ENCODE measurements around the gene CREG2.
"Not testable (repeated sequence)": the region's sequence is repeated elsewhere in the genome, so short reads cannot be mapped to it uniquely, and the experiment has no call there.

CREG2 gene

DNA sequence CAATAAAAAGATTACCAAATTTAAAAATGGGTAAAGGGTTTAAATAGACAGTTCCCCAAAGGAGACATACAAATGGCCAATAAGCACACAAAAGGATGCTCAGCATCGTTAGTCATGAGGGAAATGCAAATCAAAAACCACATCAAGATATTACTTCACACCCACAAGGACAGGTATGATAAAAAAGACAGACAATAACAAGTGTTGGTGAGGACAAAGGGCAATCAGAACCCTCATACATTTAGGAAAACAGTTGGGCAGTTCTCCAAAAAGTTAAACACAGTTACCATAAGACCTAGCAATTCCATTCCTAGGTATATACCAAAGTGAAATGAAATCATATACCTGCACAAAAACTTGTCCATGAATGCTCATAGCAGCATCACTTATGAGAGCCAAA, 14.5 kb downstream of the CREG2 start:
- no peak for DNase-seq (ENCODE audit: low spot score)

DNA sequence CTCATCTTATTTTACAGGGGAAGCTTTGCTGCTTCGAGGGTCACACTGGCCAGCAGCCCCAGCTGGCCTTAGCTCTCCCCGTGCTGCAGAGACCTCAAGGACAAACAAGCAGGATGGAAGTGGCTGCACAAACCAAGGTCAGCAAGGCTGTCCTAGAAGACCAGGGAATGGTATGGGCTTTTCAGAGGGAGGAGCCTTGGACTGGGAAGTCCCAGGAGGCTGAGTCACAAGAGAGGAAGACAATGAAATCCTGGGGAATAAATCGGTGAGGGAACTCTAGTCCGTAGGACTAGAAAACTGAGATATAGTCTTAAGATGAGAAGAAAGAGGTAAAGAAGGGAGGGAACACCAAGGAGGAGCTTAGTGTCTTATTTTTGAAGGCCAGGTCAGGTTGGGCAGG, 15.7 kb downstream of the CREG2 start:
- no peak for DNase-seq (ENCODE audit: low spot score)

DNA sequence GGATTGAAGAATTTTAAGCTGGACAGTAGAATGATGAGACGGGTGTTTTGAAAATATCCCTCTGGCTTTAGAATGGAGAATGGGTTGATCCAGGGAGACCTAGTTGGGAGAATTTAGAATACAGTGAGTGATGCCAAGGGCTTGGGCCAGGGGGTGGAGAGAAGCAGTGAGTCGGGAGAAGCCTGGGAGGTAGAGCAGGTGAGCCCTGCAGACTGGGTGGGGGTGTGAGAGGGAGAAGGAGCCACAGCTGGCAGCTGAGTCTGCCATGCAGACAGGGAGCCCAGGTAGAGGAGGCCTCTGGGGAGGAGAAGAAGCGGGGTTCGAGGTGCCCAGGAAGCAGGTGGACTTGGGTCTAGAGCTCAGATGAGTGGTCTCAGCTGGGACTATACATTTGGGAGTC, 18.2 kb downstream of the CREG2 start:
- DNase-seq (ENCODE audit: low spot score), result no peak

DNA sequence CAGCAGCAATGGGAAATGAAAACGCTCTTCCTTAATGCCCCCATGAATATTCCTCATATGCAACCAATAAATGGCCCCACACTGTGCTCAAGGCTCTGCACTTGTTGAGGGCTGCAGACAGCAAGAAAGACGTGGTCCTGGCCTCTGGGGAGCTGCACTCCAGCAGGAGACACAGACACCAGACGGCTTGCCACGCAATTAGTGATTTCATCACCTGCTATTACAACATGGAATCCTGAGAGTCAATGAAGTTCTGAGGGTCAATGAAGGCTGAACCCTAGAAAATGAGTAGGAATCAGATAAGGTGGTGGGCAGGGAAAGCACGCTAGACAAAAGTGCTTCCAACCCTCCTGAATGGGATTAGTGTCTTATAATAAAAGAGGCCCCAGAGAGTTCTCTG, 18.9 kb downstream of the CREG2 start:
- DNase-seq (ENCODE audit: low spot score), result no peak

DNA sequence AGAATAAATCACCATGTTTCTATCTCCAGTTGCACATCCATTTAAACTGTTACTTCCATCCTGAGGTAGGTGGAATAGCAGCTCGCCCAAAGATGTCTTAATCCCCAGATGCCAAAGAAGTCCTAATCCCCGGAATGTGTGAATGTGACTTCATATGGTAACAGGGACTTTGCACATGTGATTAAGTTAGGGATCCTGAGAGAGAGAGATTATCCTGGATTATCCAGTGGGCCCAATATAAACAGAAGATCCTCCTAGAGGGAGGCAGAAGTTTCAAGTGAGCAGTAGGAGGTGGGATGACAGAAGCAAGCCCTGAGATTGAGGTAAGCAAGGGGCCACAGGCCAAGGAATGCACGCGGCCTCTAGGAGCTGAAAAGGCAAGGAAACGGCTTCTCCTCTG, 19.8 kb downstream of the CREG2 start:
- DNase-seq (ENCODE audit: low spot score), result no peak

DNA sequence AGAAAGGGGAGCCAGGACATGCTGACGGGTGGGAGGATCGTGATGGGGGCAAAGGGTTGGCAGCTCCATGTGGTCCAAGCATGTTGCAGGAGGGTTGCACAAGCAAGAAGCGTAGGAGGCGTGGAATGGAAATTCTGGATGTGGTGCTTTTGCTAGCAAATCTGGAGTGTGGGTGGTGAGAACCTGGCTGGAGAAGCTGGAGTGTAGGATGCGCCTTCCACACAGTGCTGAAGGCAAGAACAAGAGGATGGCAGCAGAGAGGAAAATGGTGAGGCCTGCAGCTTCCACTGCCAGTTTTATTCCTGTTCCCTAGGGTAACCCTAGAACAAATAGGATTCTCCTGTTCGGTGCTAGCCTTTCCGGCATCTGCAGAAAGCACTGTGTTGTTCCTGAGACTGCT, 22.4 kb downstream of the CREG2 start:
- no peak for DNase-seq (ENCODE audit: low spot score)

DNA sequence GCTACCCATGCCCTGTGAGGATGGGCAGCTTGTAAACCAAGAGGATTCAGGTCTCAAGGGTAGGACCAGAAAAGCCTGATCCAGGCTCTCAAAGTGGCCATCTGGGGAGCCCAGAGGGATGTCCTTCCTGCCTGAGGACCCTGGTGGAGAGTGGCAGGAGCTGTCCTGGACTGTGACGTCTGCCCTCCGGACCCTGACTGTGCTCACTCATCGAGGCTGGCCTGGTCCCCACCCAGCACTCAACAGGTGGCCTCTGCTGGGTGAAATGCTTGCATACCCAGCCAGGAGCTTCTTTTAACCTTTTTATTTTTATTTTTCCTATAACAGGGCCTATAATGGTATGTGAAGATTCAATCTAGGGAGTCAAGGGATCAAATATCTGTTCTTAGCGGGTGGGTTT, 24.5 kb downstream of the CREG2 start:
- DNase-seq (ENCODE audit: low spot score), result no peak

DNA sequence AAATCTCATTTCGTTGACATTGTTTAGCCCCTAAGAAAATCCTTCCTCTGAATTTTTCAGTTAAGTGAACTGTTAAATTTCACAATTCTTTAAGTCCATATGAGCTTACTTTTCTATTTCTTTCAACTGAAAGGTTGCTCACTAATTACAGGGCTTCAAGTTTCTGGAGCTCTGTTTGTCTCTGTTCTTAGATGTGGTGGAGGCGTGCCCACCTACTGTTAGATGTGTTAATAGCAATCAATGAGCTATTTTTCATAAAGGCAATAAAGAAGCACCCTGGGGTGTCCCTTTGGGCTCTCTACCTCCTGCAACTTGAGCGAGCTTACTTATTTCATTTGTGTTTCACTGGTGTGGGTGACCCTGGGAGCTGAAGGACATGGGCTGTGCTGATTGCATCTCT, 25.0 kb downstream of the CREG2 start:
- DNase-seq (ENCODE audit: low spot score), result no peak

DNA sequence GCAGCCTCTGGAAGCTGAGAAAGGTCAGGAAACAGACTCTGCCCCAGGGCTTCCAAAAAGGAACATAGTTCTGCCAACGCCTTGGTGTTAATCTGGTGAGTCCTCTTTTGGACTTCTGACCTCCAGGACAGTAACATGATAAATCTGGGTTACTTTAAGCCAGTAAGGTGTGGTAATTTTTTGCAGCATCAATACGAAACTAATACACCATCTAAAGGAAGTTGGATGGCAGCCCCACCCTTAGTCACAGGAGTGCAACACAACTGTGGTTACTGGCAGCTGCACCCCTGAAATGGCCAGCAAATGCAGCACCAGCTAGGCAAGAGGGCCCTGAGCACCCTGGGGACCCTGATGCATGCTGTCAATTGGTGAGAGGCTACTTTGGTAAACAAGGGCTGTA, 25.8 kb downstream of the CREG2 start:
- DNase-seq (ENCODE audit: low spot score), result no peak

DNA sequence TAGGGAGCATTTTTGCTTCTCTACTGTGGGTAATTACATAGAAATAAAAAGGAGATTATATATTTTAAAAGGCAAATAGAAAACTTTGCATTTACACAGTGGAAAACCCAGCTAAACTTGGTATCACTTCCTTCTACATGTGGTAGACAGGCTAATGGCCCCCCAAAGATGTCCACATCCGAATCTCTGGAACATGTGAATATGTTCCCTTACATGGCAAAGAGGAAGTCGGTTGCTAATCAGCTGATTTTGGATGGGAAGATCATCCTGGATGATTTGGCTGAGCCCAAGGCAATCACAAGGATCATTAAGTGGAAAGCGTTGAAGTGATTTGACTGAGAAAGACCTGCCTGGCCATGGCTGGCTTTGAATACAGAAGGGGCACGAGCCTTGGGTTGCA, 26.2 kb downstream of the CREG2 start:
- DNase-seq (ENCODE audit: low spot score), result no peak

DNA sequence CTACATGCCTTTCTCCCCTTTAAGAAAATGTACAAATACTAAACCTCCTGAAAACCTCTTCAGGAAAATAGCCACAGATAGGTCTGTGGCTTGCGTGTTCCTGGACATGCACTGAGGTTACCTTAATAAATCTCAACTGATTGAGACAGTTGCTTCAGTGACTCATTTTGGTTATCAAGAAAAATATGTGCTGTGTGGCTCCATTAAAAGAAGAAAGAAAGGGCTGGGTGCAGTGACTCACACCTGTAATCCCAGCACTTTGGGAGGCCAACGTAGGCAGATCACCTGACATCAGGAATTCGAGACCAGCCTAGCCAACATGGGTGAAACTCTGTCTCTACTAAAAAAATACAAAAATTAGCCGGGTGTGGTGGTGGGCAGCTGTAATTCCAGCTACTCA, 27.1 kb downstream of the CREG2 start:
- DNase-seq (ENCODE audit: low spot score), result no peak

DNA sequence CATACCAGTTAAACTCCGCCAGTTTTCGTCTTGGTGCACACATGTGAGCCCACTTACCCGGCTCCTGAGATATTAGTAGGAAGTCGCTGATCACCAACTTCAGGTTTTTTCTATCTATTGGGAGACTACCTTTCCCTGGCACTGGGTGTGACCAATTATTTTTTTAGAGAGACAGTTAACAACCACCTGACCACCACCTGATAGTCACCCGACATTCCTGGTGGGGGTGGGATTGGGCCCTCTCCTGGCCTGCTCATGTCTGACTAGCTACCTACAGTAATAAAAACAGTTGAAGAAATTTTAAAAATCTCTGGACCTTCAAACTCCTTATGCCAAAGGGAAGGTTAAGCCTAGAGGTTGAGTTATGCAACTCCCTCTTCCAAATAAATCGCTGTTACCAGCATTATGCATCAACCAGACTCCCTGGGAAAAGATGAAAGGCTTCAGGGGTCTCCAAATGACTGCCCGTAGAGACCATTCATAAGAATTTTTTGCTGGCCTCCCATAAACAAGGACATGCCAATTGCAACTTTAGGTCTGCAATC, 27.8 kb downstream of the CREG2 start:
- DNase-seq (ENCODE audit: low spot score), result no peak

DNA sequence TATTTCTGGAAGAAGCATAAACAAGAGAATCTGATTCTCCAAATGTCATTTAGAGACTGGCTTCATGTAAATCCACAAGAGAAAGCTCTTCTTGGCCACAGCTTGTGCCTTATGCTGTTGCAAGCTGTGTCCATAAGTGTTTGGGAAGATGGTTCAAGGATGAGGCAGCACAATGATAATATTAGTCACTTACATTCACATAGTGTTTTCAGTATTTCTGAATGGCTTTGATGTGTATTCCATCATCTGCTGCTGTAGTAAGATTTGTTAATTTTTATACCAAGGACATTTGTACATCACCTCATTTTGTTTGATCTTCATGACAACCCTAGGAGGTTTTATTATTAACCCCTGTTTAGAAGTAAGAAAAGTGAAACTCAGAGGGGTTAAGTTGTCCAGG, 29.9 kb downstream of the CREG2 start:
- DNase-seq (ENCODE audit: low spot score), result no peak

DNA sequence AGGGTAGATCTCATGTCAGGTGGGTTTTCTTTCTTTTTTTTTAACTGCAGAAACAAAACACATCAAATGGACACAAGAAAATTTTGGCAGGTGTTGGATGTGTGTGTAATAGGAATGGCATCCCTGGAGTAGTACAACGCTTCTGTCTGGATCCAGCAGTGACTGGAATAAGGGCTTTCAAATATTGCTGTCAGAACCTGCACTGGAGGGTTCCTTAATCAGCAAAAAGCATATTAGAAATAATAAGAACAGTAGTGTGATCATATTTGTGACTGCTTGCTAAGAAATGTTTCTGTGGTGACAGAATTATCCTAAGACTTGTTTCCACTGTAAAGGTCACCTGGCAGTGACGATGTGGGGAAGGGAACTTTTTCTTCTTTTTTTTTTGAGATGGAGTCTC, 30.8 kb downstream of the CREG2 start:
- no peak for DNase-seq (ENCODE audit: low spot score)

DNA sequence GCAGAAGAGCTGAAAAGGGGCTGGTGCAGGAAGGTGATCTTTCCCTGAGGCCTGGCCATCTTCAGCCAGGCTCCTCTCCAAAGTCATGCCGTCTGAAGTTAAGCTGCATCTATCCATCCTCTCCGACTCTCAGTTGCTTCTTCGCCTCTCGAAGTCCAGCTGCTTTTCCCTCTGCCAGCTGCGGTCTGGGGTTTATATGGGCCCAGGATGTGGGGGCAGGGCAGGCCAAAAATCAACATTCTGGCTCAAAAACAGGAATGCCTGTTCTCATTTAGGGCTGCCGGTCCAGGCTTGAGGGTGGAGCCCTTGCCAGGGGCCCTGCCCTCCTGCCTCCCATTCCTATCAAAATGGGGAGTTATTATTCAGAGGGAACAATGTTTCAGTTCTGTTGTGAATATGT, 31.2 kb downstream of the CREG2 start:
- no peak for DNase-seq (ENCODE audit: low spot score)

DNA sequence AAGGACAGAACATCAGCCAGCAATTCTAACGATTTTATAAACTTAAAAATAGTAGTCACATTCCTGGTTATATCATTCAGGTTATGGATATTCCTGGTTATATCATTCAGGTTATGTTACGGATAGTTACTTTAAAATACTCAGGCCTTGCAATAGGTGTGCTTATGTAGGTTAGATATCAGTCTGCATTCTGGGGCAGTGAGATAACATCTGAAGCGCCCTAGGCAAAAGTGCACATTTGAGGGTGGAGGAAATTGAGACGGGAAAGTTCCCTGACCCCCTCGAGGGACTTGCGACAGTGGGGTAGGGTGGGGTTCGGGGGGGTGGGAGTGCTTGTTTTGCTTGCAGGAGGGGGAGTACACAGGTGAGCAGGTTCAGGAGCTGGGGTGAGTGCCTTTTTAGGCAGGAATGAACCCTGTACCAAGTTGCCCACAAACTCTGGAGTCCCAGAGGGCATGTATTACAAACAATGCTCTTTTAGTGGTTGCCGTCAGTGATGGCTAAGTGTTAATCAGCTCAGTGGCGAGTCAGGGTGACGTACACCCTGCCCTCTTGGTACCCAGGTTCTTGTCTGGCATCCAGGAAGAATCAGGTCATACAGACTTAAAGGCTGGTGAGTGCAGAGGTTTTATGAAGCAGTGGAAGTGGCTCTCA, 31.8 kb downstream of the CREG2 start:
- no peak for DNase-seq (ENCODE audit: low spot score)

DNA sequence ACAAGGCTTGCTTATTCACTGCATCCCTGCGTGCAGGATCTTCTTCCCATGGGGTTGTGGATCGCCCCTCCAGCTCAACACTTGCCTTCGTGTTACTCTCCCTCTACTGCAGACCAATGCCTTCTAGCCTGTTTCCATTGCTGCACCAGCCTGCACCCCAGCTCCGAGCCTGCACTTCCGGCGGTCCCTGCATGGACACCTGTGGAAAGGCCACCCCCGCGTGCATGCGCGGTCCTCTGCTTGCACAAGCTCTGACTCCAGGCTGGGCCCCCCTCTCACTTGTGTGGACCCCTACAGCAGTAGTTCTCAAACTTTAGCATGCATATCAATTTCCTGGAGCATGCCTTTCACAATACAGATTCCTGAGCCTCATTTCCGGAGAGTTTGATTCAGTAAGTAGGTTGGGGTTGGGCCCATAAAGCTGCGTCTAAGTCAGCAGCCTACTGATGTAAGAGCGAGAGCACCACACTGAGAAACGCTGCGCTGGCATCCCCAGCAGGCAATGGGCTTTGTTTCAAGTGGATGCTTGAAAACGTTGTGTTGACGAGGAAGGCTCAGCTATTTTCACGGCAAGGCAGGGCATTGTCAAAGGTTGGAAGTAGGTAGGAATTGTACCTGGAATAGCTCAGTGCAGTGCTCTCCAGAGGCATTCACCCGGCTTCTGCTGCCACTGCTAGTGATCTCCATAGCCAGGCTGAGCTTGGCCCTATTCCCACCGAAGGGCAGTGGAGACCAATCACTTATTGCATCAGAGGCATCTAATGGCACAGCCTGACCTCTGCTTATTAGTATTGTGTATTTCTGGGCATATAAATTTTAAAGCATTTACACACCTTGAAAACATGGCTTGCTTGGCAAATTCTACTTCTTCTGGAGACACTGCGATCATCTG, 32.6 kb downstream of the CREG2 start:
- no peak for DNase-seq (ENCODE audit: low spot score)

DNA sequence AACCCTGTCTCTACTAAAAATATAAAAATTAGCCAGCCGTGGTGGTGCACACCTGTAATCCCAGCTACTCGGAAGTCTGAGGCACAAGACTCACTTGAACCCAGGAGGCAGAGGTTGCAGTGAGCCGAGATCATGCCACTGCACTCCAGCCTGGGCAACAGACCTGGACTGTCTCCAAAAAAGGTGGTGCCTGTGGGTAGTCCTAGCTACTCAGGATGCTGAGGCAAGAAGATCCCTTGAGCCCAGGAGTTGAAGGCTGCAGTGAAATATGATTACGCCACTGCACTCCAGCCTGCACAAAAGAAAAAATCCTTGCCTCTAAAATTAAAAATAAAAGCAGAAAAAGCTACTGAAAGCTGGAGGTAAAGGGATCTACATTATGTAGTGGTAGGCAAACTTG, 34.7 kb downstream of the CREG2 start:
- not testable (repeated sequence) for DNase-seq (ENCODE audit: low spot score)

DNA sequence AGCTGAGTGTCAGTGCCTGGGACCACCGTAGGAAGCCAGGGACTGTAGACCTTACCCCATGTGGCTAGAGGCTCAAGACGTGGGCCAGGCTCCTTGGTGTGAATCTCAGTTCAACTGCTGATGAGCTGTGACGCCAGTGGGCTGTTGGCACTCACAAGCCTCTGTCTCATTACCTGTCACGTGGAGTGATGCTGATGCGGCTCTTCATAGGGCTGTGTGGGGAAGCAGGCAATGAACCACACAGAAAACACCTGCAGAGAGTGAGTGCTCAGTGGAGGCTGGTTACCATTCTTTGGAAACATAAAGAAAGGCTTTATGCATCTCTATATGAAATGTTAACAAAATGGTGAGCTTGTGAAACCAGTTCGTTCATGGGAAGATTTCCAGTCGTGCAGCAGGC, 36.1 kb downstream of the CREG2 start:
- DNase-seq (ENCODE audit: low spot score), result no peak

DNA sequence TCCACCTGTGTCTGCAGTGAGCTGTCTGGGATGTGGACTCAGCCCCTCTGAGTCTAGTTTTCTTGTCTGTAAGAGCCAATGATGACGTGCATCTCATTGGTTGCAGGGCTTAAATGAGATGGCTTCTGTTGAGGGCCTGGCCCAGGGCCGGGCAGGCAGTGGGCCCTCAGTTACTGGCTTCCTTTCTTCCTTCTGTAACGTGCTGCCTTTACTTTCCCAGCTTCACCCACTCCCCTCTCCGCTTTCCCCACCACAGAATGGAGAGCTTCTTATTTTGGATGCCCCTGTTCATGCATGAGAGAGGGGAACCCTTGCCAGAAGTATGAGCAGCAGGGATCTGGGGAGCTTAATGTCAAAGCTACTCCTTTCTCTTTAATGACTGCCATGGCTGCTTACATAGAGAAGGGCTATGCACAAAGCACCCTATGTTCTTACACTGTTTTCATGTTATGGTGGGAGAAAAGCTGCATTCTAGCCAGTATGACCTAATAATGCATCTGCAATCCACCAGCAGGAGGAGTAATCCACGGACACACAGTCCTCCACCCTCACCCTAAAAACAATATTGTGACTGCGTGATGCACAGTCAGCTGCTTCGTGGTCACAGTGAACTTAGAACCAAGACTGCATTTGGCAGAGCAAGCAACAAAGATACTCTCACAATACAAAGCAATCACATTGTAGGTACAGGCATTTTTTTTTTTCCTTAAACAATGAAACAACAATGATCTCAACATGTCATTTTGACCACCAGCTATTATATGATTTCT, 37.2 kb downstream of the CREG2 start:
- DNase-seq (ENCODE audit: low spot score), result no peak

DNA sequence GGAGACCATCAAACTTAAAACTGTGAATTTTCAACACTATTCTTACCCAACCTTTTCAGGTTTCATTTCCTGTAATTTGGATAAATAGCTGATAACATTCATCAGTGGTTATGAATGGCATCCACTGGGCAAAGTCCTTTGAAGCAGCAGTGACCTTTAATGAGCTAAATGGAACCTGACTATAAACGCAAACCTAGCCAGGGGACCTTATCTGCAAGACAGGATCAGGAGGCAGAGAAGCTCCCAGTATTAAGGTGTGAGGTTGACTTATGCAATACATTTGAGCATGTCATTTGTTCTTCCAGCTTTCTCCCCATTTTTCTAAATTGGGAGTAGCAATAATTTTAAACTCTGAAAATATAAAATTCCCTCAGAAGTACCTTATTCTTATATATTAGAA, 38.4 kb downstream of the CREG2 start:
- DNase-seq (ENCODE audit: low spot score), result no peak

DNA sequence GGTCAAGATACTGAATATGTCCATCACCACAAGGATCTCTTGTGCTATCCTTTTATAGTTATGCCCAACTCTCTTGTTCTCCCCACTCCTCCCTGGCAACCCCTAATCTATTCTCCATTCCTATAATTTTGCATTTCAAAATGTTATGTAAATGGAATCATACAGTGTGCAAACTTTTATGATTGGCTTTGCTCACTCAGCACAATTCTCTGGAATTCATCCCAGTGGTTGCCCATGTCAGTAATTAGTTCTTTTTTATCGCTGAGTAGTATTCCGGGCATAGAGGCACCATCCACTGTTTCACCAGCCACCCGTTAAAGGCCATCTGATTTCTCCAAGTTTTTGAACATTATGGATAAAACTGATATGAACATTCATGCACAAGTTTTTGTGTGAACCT, 40.4 kb downstream of the CREG2 start:
- DNase-seq (ENCODE audit: low spot score), result no peak

DNA sequence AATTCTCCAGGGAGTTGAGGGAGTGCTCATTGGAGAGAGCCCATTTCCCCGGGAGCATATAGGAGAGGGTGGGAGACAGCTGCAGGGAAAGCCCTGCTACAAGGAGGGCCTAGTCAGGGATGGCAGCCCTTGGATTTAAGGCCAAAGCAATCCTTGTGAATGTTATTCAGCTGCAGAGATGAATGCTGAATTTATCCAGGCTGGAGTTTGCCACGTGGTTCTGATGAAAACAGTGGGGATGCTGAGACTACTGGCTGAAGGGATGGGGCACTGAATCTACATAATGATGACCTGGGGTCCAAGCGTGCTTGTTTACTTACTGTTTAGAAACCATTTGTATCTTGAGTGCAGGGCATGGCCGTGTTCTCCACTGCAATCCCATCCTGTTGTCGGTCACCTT, 43.2 kb downstream of the CREG2 start:
- no peak for DNase-seq (ENCODE audit: low spot score)

Data from germinal center (tissue), 1 donor.